ENCODE measurements around the gene PIK3R6.

Gene PIK3R6

DNA sequence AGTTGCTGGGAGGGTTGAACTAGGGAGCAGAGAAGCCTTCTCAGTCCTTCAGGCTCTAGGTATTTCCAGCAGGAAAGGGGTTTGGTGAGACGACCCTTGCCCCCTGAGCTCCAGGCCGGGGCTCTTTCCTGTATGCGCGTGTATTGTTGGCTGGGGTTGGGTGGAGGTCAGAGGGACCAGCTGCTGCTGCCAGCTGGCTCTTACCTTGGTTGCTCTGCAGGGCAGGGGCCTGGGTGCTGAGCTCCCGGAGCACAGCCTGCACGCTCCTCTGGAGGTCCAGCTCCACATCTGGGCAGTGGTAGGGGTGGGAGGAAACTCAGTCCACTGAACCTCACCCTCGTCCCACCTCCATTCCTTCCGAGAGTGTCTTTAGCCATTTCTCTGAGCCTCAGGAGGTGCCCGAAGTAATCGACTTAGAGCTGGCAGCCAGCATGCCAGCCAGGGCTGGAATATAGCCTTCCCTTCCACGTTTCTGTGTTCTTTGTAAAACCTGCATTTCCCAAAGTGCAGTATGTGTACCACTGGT, 28.0 kb downstream of the PIK3R6 start:
- TF ChIP-seq, protein P1, sequence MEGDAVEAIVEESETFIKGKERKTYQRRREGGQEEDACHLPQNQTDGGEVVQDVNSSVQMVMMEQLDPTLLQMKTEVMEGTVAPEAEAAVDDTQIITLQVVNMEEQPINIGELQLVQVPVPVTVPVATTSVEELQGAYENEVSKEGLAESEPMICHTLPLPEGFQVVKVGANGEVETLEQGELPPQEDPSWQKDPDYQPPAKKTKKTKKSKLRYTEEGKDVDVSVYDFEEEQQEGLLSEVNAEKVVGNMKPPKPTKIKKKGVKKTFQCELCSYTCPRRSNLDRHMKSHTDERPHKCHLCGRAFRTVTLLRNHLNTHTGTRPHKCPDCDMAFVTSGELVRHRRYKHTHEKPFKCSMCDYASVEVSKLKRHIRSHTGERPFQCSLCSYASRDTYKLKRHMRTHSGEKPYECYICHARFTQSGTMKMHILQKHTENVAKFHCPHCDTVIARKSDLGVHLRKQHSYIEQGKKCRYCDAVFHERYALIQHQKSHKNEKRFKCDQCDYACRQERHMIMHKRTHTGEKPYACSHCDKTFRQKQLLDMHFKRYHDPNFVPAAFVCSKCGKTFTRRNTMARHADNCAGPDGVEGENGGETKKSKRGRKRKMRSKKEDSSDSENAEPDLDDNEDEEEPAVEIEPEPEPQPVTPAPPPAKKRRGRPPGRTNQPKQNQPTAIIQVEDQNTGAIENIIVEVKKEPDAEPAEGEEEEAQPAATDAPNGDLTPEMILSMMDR (IDR thresholded peaks at IDR 0.05; ENCODE audit: insufficient read depth, low read length, poor library complexity, severe bottlenecking): no peak
- Histone ChIP-seq H3K27me3 (replicated peaks; ENCODE audit: control insufficient read depth, insufficient read depth, low read length) (no peaks in the 10 kb centered on the region), H3K36me3 (ENCODE audit: control insufficient read depth, insufficient read depth, low read length) (peaks cover 55% of the 10 kb centered on the region), H3K4me3 (replicated peaks; ENCODE audit: low read depth, low read length) (no peak overlapping the region)
- DNase-seq (ENCODE audit: extremely low read depth, insufficient read length): no peak

DNA sequence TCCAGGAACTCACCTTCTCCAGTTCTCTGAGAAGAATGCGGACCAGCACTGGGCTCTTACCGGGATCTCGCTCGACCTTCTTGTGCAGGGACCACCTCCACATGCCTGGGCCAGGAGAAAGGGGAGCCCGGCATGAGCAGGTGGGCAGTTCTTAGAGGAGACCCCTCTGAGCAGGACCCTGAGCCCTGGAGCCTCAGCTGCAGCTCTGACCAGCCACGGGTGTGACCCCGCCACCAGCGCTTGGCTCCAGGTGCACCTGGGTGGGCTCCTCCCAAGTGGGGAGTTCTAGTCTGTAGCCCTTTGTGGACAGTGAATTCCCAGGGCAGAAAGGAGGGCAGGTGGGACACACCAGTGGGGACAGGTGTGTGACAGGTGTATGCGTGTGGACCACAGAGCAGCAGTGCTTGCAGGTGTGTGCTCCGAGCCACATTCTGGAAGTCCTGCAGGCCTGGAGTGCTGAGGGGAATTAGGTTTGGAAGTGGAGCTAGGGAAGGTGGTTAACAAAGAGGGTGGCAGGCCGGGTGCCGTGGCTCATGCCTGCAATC, 28.9 kb downstream of the PIK3R6 start:
- H3K36me3 ChIP-seq (ENCODE audit: control insufficient read depth, insufficient read depth, low read length): peaks cover 55% of the 10 kb centered on the region

DNA sequence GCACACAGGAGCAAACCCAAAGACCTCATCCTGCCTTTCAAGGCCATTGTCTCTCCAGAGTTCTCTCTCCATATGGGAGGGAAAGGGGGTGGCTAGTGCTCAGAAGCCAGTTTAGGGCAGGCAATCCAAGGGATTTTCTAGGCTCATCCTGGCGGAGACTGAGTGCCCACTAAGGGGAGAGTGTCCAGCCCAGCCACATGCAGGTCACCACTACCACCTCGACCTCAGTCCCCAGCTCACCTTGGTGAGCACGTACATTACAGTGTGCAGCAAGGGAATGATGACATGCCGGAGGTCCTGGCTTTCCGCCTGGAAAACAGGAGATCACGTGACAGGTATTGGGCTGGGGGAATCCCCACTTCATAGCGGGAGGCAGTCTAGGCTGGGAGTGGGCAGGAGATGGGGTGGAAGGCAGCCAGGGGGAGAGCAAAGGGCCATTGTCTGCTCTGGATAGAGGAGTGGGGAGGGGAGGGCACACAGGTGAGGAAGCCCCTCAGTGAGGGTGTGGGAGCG, 29.9 kb downstream of the PIK3R6 start:
- Histone ChIP-seq H3K36me3 (ENCODE audit: control insufficient read depth, insufficient read depth, low read length) (peaks cover 56% of the 10 kb centered on the region), H3K4me3 (replicated peaks; ENCODE audit: low read depth, low read length) (no peak overlapping the region), H3K27me3 (replicated peaks; ENCODE audit: control insufficient read depth, insufficient read depth, low read length) (no peaks in the 10 kb centered on the region)
- DNase-seq (ENCODE audit: extremely low read depth, insufficient read length): no peak
- TF ChIP-seq, protein P1 (IDR thresholded peaks at IDR 0.05; ENCODE audit: insufficient read depth, low read length, poor library complexity, severe bottlenecking): no peak

More for the DNA sequence above, 28.9 kb downstream of the PIK3R6 start:
- no peak for DNase-seq (ENCODE audit: extremely low read depth, insufficient read length)
- H3K4me3 ChIP-seq (replicated peaks; ENCODE audit: low read depth, low read length): no peak overlapping the region
- no peaks in the 10 kb centered on the region for H3K27me3 ChIP-seq (replicated peaks; ENCODE audit: control insufficient read depth, insufficient read depth, low read length)
- TF ChIP-seq, protein P1 (IDR thresholded peaks at IDR 0.05; ENCODE audit: insufficient read depth, low read length, poor library complexity, severe bottlenecking): no peak

DNA sequence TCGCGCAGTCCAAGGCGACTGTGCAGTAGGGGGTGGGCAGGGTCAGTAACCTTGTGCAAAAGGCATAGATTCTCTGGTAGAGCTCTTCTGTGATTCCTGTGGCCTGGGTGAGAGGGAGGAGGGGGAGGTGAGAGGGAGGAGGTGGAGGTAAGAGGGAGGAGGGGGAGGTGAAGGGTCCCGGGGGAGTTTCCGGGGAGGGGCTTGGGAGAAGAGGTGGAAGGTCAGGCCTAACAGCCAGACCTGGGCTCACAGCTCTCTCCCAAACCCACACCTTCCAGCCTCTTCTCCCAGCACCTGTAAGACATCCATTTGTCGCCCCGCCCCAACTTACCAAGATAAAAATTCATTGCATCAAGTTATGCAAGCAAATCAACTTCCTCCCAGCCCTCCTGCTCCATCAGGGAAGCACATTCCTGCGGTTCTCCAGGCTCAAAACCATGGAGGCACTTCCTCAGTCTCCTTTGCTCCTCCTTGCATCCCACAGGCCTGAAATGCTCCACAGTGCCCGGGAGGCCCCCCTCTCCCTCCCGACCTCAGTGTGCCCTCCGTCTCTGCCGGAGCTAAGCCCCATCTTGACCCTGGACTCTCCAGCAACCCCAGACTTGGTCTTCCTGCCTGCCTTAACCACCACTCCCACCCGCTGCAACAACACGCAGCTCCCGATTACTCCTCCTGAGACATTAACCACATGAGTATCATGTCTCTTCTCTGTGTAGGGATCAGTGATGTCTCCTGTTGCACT, 30.5 kb downstream of the PIK3R6 start:
- peaks cover 54% of the 10 kb centered on the region for H3K36me3 ChIP-seq (ENCODE audit: control insufficient read depth, insufficient read depth, low read length)
- TF ChIP-seq, protein P1 (IDR thresholded peaks at IDR 0.05; ENCODE audit: insufficient read depth, low read length, poor library complexity, severe bottlenecking): no peak
- no peak overlapping the region for H3K4me3 ChIP-seq (replicated peaks; ENCODE audit: low read depth, low read length)
- H3K27me3 ChIP-seq (replicated peaks; ENCODE audit: control insufficient read depth, insufficient read depth, low read length): no peaks in the 10 kb centered on the region
- no peak for DNase-seq (ENCODE audit: extremely low read depth, insufficient read length)

DNA sequence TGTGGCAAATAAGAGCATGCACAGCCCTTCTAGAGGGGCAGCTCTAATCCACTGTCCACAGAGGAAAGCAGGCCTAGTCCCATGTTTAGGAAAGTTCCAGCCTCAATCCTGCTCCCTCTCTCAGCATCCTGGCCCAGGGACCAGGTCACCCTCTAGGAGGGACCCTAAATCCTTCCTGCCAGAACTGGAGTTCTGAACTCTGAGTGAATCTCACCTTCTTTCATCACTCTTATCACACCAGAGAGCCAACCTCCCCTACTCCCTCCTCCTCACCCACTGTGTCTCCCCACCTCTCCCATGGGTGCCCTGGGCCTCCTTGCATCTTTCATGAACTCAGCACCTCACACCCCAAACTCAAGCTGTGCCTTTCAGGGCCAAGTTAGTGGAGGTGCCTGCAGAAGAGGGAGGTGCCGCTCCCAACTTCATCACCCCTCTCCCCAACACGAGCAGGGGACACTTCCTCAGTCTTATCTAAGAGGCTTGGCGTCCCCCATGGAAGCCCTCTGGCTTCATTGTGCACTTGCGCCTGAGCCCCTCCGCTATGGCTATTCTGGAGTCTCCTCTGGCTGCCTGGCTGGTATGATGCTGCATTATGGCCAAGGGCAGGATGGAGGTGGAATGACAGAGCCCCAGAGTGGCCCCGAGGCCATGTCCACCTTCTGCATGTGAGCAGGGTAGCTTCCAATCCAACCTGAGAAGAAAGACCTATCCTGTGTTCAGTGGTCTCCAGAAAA, 31.7 kb downstream of the PIK3R6 start:
- H3K4me3 ChIP-seq (replicated peaks; ENCODE audit: low read depth, low read length): no peak overlapping the region
- DNase-seq (ENCODE audit: extremely low read depth, insufficient read length): no peak
- TF ChIP-seq, protein P1 (IDR thresholded peaks at IDR 0.05; ENCODE audit: insufficient read depth, low read length, poor library complexity, severe bottlenecking): no peak
- peaks cover 59% of the 10 kb centered on the region for H3K36me3 ChIP-seq (ENCODE audit: control insufficient read depth, insufficient read depth, low read length)
- H3K27me3 ChIP-seq (replicated peaks; ENCODE audit: control insufficient read depth, insufficient read depth, low read length): no peaks in the 10 kb centered on the region
